OCI-LY3 (cell line): ENCODE data around the gene CHIC1.
"Not testable (repeated sequence)": the region's sequence is repeated elsewhere in the genome, so short reads cannot be mapped to it uniquely, and the experiment has no call there.

Experiments used
- H2AFZ ChIP-seq: fragments of 200-600, 300-600 bp; shearing (Covaris generic); 2 replicates; pipeline ENCODE4 v1.6.0; 2014; ENCODE audit warnings: antibody characterized with exemption, low read depth, low read length
- H3K27ac ChIP-seq: fragments of 200-600, 300-600 bp; sonication (generic); 2 replicates; pipeline ENCODE4 v1.5.1; 2014; ENCODE audit warnings: mild to moderate bottlenecking, low read length, moderate library complexity, mixed read lengths
- H3K27me3 ChIP-seq: fragments of 200-600, 300-600 bp; sonication (generic); 2 replicates; pipeline ENCODE4 v1.6.1; 2014; ENCODE audit warnings: low read depth, low read length, mixed read lengths
- H3K36me3 ChIP-seq: fragments of 200-600, 300-600 bp; sonication (generic); replicated peaks from 2 replicates; pipeline ENCODE3; 2014; ENCODE audit warnings: low read depth, low read length, mixed read lengths
- H3K4me1 ChIP-seq: fragments of 300-600, 200-600 bp; sonication (generic); 2 replicates; pipeline ENCODE4 v1.6.1; 2014; ENCODE audit warnings: low read length, mixed read lengths
- H3K4me2 ChIP-seq: fragments of 200-600, 300-600 bp; sonication (generic); 2 replicates; pipeline ENCODE4 v1.6.1; 2014; ENCODE audit warnings: low read length, mixed read lengths
- H3K4me3 ChIP-seq: fragments of 300-600, 200-600 bp; sonication (generic); 2 replicates; pipeline ENCODE4 v1.5.1; 2014; ENCODE audit warnings: antibody characterized with exemption, mild to moderate bottlenecking, low read length, moderate library complexity
- H3K79me2 ChIP-seq: fragments of 300-600, 200-600 bp; shearing (Covaris generic); 2 replicates; pipeline ENCODE4 v1.6.1; 2014; ENCODE audit warnings: mild to moderate bottlenecking, low read length, mixed read lengths
- H3K9ac ChIP-seq: fragments of 300-600, 200-600 bp; shearing (Covaris generic); 2 replicates; pipeline ENCODE4 v1.6.0; 2014; ENCODE audit warnings: mild to moderate bottlenecking, low read length, moderate library complexity
- H3K9me3 ChIP-seq: fragments of 200-600, 300-600 bp; shearing (Covaris generic); 2 replicates; pipeline ENCODE4 v1.6.1; 2014; ENCODE audit warnings: low read length, mixed read lengths; ENCODE audit not compliant: insufficient read depth
- H4K20me1 ChIP-seq: fragments of 200-600, 300-600 bp; sonication (generic); 2 replicates; pipeline ENCODE4 v1.6.1; 2016; ENCODE audit warnings: low read length, mixed read lengths; ENCODE audit not compliant: insufficient read depth
- EZH2phosphoT487 ChIP-seq: fragments of 200-600 bp; shearing (Covaris generic); IDR thresholded peaks from 2 replicates; pipeline ENCODE4 v1.6.1; 2018; ENCODE audit warnings: antibody characterized with exemption, mixed run types, low read depth
- TF ChIP-seq, protein P1 (sequence below): fragments of 200-600, 300-600 bp; sonication (generic); IDR thresholded peaks from 2 replicates; pipeline ENCODE4 v1.5.1; 2014; ENCODE audit warnings: antibody characterized with exemption, low read length, low read depth

Gene CHIC1

DNA sequence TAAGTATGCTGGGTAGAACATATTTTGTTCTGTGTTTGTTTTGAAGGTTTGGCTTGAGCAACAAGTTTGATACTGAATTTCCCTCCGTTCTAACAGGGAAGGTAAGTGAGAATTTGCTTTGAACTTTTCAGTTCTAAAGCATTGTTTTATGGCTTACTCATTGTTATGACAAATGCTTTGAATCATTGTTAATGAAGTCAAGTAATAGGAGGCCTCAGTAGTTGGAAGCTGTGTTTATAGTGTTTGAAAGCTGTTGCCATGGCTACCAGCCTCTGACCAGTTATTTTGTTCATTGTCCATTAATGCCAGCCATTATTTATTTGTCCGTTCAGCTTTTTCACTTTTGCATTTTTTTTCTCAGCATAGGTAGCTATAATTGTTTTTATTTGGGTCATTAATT lies 14.4 kb downstream of the CHIC1 start:
- Histone ChIP-seq H3K27me3 (no peaks in the 10 kb centered on the region), H3K27ac (no peak overlapping the region), H3K36me3 (no peaks in the 10 kb centered on the region), H3K4me3 (no peak overlapping the region), H3K9me3 (no peaks in the 10 kb centered on the region), H3K79me2 (peaks cover 5% of the 10 kb centered on the region), H3K4me1 (no peaks in the 10 kb centered on the region), H3K4me2 (no peak overlapping the region), H2AFZ (no peak overlapping the region), H4K20me1 (no peaks in the 10 kb centered on the region), H3K9ac (no peak overlapping the region)
- TF ChIP-seq, protein P1, sequence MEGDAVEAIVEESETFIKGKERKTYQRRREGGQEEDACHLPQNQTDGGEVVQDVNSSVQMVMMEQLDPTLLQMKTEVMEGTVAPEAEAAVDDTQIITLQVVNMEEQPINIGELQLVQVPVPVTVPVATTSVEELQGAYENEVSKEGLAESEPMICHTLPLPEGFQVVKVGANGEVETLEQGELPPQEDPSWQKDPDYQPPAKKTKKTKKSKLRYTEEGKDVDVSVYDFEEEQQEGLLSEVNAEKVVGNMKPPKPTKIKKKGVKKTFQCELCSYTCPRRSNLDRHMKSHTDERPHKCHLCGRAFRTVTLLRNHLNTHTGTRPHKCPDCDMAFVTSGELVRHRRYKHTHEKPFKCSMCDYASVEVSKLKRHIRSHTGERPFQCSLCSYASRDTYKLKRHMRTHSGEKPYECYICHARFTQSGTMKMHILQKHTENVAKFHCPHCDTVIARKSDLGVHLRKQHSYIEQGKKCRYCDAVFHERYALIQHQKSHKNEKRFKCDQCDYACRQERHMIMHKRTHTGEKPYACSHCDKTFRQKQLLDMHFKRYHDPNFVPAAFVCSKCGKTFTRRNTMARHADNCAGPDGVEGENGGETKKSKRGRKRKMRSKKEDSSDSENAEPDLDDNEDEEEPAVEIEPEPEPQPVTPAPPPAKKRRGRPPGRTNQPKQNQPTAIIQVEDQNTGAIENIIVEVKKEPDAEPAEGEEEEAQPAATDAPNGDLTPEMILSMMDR = no peak
- TF ChIP-seq EZH2phosphoT487 = no peak

- no peaks in the 10 kb centered on the region for H3K9me3 ChIP-seq
- no peak for TF ChIP-seq EZH2phosphoT487
- TF ChIP-seq, protein P1 = no peak
- no peaks in the 10 kb centered on the region for H4K20me1 ChIP-seq
- no peak overlapping the region for H2AFZ ChIP-seq
- H3K4me2 ChIP-seq = no peak overlapping the region
- no peaks in the 10 kb centered on the region for H3K4me1 ChIP-seq
- H3K9ac ChIP-seq = no peak overlapping the region
- no peak overlapping the region for H3K27ac ChIP-seq
- no peaks in the 10 kb centered on the region for H3K27me3 ChIP-seq
- no peak overlapping the region for H3K4me3 ChIP-seq
- no peaks in the 10 kb centered on the region for H3K36me3 ChIP-seq
- H3K79me2 ChIP-seq = no peaks in the 10 kb centered on the region
Observed at GRCh38 chrX:73581002-73581628, 18.1 kb downstream of the CHIC1 start.

- H3K4me3 ChIP-seq, H3K4me2 ChIP-seq, H3K9me3 ChIP-seq, H3K27ac ChIP-seq, H3K9ac ChIP-seq, H3K27me3 ChIP-seq, H3K36me3 ChIP-seq, H4K20me1 ChIP-seq, H2AFZ ChIP-seq, H3K79me2 ChIP-seq, H3K4me1 ChIP-seq: not testable (repeated sequence)
Observed at GRCh38 chrX:73597758-73598157, 34.8 kb downstream of the CHIC1 start.

DNA sequence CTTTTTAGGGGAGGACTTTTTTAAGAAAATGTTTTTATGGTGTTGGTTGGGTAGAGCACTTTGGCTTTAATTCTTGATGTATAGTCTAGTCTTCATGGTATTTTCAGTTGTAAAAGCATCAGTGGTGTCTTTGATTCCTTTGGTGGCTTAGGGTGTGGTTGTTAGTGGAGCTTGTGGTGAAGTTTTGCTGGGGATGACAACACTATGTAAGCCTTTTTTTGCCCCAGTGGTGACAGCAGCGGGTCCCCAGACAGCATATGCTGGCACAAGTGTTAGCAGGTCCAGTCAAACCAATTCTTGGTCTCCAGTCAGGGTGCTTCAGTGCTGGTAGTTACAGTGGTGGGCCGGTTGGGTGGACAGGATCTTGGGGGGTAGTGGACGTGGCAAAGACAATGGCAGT lies 52.0 kb downstream of the CHIC1 start:
- no peaks in the 10 kb centered on the region for H3K79me2 ChIP-seq
- H2AFZ ChIP-seq = no peak overlapping the region
- no peaks in the 10 kb centered on the region for H3K4me1 ChIP-seq
- H3K27me3 ChIP-seq = no peaks in the 10 kb centered on the region
- no peaks in the 10 kb centered on the region for H3K9me3 ChIP-seq
- TF ChIP-seq EZH2phosphoT487 = no peak
- TF ChIP-seq, protein P1 = no peak
- no peak overlapping the region for H3K9ac ChIP-seq
- no peak overlapping the region for H3K27ac ChIP-seq
- no peaks in the 10 kb centered on the region for H4K20me1 ChIP-seq
- no peaks in the 10 kb centered on the region for H3K36me3 ChIP-seq
- H3K4me2 ChIP-seq = no peak overlapping the region
- H3K4me3 ChIP-seq = no peak overlapping the region

DNA sequence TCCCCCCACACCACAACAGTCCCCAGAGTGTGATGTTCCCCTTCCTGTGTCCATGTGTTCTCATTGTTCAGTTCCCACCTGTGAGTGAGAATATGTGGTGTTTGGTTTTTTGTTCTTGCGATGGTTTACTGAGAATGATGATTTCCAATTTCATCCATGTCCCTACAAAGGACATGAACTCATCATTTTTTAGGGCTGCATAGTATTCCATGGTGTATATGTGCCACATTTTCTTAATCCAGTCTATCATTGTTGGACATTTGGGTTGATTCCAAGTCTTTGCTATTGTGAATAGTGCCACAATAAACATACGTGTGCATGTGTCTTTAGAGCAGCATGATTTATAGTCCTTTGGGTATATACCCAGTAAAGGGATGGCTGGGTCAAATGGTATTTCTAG lies 78.7 kb downstream of the CHIC1 start:
- H3K4me1 ChIP-seq, H3K4me2 ChIP-seq, H3K4me3 ChIP-seq, H3K36me3 ChIP-seq, H4K20me1 ChIP-seq, H3K9me3 ChIP-seq, H3K9ac ChIP-seq, H3K27me3 ChIP-seq, H3K27ac ChIP-seq, H2AFZ ChIP-seq, H3K79me2 ChIP-seq: not testable (repeated sequence)
